GM12872 (cell line): ENCODE measurements around the gene IRF1.
A peak's percentile ranks its signal among the peaks of the same experiment; 100 is the strongest.

Experiments used
- CTCF ChIP-seq: IDR thresholded peaks from 3 replicates; pipeline ENCODE4 v1.5.1; 2011; ENCODE audit warnings: low read depth, mild to moderate bottlenecking, low read length, moderate library complexity; ENCODE audit not compliant: insufficient read depth

The IRF1 gene

GRCh38 chr5:132526290-132526973 is 35.9 kb upstream of the IRF1 start:
- peak; percentile 83 for TF ChIP-seq CTCF

- TF ChIP-seq CTCF, result no peak
These were observed 34.7 kb upstream of the IRF1 start for GRCh38 chr5:132525299-132525724.

- no peak for TF ChIP-seq CTCF
These were observed 19.5 kb upstream of the IRF1 start for GRCh38 chr5:132510076-132510475.

- TF ChIP-seq CTCF, result peak; percentile 83
These were observed 15.6 kb upstream of the IRF1 start for GRCh38 chr5:132506094-132506692.

- TF ChIP-seq CTCF, result no peak
These were observed 15.1 kb upstream of the IRF1 start for GRCh38 chr5:132505641-132506040.

- TF ChIP-seq CTCF, result no peak
These were observed 14.2 kb upstream of the IRF1 start for GRCh38 chr5:132504746-132505145.

- no peak for TF ChIP-seq CTCF
These were observed 12.7 kb upstream of the IRF1 start for GRCh38 chr5:132503244-132503643.
